ENCODE results near the gene SLC6A17.

DNA sequence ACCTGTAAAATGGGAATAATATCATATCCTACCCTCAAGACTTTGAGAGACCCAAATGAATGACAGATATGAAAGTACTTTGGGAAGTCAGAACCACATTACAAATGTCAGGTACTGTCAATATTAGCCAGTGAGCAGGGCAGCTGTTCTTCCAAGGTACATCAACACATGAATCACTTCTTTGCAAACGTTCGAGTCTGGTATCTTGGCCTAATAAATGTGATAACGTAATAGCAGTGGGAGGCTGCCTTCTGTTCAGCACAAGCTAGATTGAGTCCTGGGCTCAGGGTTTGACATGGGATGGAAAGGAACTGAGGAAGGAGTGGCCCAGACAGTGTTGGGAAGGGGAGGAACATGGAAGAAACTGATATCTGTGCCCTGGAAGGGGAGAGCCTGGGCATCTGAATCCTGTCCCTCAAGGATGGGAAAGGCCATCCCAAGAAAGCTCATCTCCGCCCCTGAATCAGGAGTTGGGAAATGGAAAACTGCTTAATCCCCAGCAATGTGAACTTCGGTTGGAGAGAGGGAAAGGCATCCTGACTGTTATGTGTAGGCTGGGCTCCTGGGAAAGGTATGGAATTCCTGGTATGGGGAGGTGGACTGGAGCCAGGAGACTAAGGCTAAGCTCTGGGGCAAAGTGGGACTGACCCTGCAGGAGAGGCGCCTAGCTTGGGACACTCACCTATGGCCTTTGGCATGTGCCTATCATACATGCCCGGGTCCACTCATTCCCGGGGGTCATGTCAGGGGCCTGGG lies 74.1 kb downstream of the SLC6A17 start:
- TF ChIP-seq CTCF (IDR thresholded peaks at IDR 0.05) (no peak), ZFX (IDR thresholded peaks at IDR 0.05; ENCODE audit: borderline replicate concordance) (no peak)

Measured in 22Rv1 (cell line).